HEK293T (cell line): Measurements from ENCODE around the gene MTREX.

Experiments
- CTCF ChIA-PET: fragments of 350-600 bp; formaldehyde crosslinking; extraction: SDS; loops from one replicate; lab custom pipeline; 2021; ENCODE audit warnings: antibody characterized with exemption, inconsistent platforms; lab: Yijun Ruan, JAX
- POLR2A ChIA-PET: fragments of 350-600 bp; formaldehyde crosslinking; extraction: SDS; loops from one replicate; lab custom pipeline; 2020; ENCODE audit warnings: antibody characterized with exemption, inconsistent platforms; lab: Yijun Ruan, JAX
- DNase-seq: peaks from one replicate; pipeline ENCODE4 v3.0.0; 2012; ENCODE audit warnings: mixed read lengths; ENCODE audit errors: extremely low spot score
- ARNT ChIP-seq: fragments of 450-650 bp; IDR thresholded peaks from 2 replicates; pipeline ENCODE4 v1.6.1; 2017; ENCODE audit warnings: mild to moderate bottlenecking
- BHLHE40 ChIP-seq: fragments of 450-650 bp; IDR thresholded peaks from 2 replicates; pipeline ENCODE4 v1.6.1; 2016; ENCODE audit warnings: mild to moderate bottlenecking, moderate library complexity, borderline replicate concordance
- CTBP1 ChIP-seq: fragments of 450-650 bp; IDR thresholded peaks from 2 replicates; pipeline ENCODE4 v1.6.1; 2016; ENCODE audit warnings: borderline replicate concordance
- ELF4 ChIP-seq: fragments of 450-650 bp; IDR thresholded peaks from 2 replicates; pipeline ENCODE4 v1.6.1; 2017; ENCODE audit warnings: antibody characterized with exemption
- FOXA1 ChIP-seq: fragments of 450-650 bp; IDR thresholded peaks from 2 replicates; pipeline ENCODE4 v1.6.1; 2016; ENCODE audit warnings: mild to moderate bottlenecking
- FOXK2 ChIP-seq: fragments of 450-650 bp; IDR thresholded peaks from 2 replicates; pipeline ENCODE4 v1.6.1; 2016; ENCODE audit warnings: mild to moderate bottlenecking
- FOXM1 ChIP-seq: fragments of 450-650 bp; IDR thresholded peaks from 2 replicates; pipeline ENCODE4 v1.6.1; 2017; ENCODE audit warnings: mild to moderate bottlenecking, borderline replicate concordance
- HDGF ChIP-seq: fragments of 450-650 bp; IDR thresholded peaks from 2 replicates; pipeline ENCODE4 v1.6.1; 2017; ENCODE audit warnings: antibody characterized with exemption, borderline replicate concordance
- L3MBTL2 ChIP-seq: fragments of 450-650 bp; conservative IDR thresholded peaks from 2 replicates; pipeline ENCODE4 v1.6.1; 2016; ENCODE audit warnings: mild to moderate bottlenecking
- LEF1 ChIP-seq: fragments of 450-650 bp; IDR thresholded peaks from 2 replicates; pipeline ENCODE4 v1.6.1; 2017; ENCODE audit warnings: mild to moderate bottlenecking, borderline replicate concordance
- NFRKB ChIP-seq: fragments of 450-650 bp; IDR thresholded peaks from 2 replicates; pipeline ENCODE4 v1.6.1; 2016; ENCODE audit warnings: mild to moderate bottlenecking, moderate library complexity
- SP1 ChIP-seq: fragments of 450-650 bp; IDR thresholded peaks from 2 replicates; pipeline ENCODE4 v1.6.1; 2017
- SUZ12 ChIP-seq: fragments of 450-650 bp; IDR thresholded peaks from 2 replicates; pipeline ENCODE4 v1.6.1; 2016; ENCODE audit warnings: mild to moderate bottlenecking
- TARDBP ChIP-seq: fragments of 450-650 bp; IDR thresholded peaks from 2 replicates; pipeline ENCODE4 v1.6.1; 2016
- ZNF384 ChIP-seq: fragments of 450-650 bp; IDR thresholded peaks from 2 replicates; pipeline ENCODE4 v1.6.1; 2016
- TF ChIP-seq, protein P1 (sequence below): fragments of 450-650 bp; IDR thresholded peaks from 2 replicates; pipeline ENCODE4 v1.6.1; 2016

The MTREX gene

DNA sequence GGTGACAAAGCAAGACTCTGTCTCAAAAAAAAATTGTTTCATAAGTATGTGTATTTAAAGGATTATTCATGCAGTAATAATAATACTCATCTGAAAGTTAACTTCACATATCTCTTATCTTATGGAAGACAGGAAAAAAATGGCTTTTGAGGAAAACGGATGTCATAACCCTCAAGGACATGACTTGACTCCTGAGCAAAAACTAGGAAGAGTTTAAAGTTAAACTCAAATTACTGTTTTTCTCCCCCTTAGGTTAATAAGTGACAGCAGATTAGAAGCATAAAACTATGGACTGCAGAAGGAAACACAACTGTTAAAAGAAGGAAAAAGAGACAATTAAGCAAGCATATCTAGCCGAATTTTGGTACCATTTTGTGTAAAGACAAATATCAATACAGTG is 16.8 kb upstream of the MTREX start:
- no peak for TF ChIP-seq LEF1
- no peak for TF ChIP-seq FOXK2
- no peak for TF ChIP-seq ZNF384
- TF ChIP-seq FOXM1: no peak
- no peak for TF ChIP-seq L3MBTL2
- TF ChIP-seq, protein P1, sequence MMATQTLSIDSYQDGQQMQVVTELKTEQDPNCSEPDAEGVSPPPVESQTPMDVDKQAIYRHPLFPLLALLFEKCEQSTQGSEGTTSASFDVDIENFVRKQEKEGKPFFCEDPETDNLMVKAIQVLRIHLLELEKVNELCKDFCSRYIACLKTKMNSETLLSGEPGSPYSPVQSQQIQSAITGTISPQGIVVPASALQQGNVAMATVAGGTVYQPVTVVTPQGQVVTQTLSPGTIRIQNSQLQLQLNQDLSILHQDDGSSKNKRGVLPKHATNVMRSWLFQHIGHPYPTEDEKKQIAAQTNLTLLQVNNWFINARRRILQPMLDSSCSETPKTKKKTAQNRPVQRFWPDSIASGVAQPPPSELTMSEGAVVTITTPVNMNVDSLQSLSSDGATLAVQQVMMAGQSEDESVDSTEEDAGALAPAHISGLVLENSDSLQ: no peak
- TF ChIP-seq ARNT: no peak
- TF ChIP-seq ELF4: no peak
- TF ChIP-seq BHLHE40: no peak
- TF ChIP-seq FOXA1: no peak

DNA sequence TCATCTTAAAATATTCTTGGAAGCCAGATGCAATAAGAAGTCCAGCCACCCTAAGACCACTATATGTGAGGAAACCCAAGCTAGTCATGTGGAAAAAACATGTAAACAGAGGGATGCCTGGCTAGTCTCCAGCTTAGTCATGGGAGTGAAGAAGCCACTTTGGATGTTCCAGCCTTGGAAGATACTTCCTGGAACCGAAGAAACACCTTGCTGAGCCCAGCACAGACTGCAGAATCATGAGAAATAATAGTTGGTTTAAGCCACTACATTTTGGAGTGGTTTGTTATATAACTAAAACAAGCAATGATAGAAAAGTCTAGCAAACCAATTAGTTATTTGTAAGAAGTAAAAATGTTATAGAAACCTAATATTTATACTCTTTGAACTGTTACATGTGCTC is 12.9 kb upstream of the MTREX start:
- ChIA-PET CTCF (no interaction called here), POLR2A (no interaction called here)
- no peak for TF ChIP-seq HDGF
- no peak for TF ChIP-seq FOXA1
- no peak for TF ChIP-seq SP1
- no peak for TF ChIP-seq ZNF384
- no peak for TF ChIP-seq LEF1
- TF ChIP-seq NFRKB: no peak
- no peak for DNase-seq

More for the DNA sequence above, 16.8 kb upstream of the MTREX start:
- POLR2A ChIA-PET: no interaction called here
- no peak for DNase-seq
- CTCF ChIA-PET: no interaction called here

DNA sequence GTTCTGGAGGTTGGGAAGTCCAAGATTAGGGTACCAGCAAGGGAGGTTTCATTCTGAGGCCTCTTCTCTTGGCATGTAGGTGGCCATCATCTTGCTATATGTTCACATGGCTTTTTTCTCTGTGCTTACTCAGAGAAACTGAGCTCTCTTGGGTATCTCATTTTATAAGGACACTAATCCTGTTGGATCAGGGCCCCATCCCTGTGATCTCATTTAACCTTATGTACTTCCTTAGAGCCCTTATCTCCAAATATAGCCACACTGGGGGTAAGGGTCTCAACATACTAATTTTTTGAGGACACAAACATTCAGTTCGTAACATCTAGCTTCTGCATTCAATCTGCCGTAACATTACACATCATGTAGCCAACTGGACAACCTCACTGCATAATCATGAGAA is 6.9 kb upstream of the MTREX start:
- CTCF ChIA-PET: no interaction called here
- no peak for DNase-seq
- TF ChIP-seq FOXM1: no peak
- TF ChIP-seq ARNT: no peak
- no peak for TF ChIP-seq FOXK2
- no peak for TF ChIP-seq HDGF
- no peak for TF ChIP-seq BHLHE40
- TF ChIP-seq ZNF384: no peak
- TF ChIP-seq LEF1: no peak
- TF ChIP-seq, protein P1: no peak
- TF ChIP-seq NFRKB: no peak
- no peak for TF ChIP-seq ELF4
- TF ChIP-seq TARDBP: no peak
- no peak for TF ChIP-seq FOXA1
- no peak for TF ChIP-seq SUZ12
- TF ChIP-seq SP1: no peak
- no peak for TF ChIP-seq CTBP1
- TF ChIP-seq L3MBTL2: no peak
- POLR2A ChIA-PET: no interaction called here

DNA sequence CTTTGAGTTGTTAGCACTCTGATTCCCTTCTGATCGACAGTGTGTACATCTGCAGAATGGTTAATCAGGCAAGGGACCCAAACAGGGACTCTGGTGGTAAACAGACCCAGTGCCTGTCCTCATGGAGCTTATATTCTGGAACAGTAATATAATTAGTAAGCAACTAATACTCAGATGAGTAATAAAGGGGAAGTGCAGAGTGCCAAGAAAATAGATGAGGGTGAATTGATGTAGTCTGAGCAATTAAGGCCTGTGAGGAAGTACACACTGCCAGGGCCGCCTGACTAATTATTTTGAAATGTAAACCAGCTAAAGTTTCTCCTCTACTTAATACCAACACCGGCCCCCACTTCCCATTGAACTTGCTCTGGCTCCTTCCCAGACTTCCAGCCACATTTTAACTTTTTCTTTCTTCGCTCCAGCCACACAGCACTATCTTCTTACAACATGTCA is 4.5 kb upstream of the MTREX start:
- CTCF ChIA-PET: no interaction called here
- no peak for DNase-seq
- no peak for TF ChIP-seq CTBP1
- TF ChIP-seq ARNT: no peak
- TF ChIP-seq L3MBTL2: no peak
- no peak for TF ChIP-seq FOXM1
- TF ChIP-seq HDGF: no peak
- no peak for TF ChIP-seq FOXK2
- no peak for TF ChIP-seq NFRKB
- no peak for TF ChIP-seq SP1
- TF ChIP-seq TARDBP: no peak
- TF ChIP-seq, protein P1: no peak
- TF ChIP-seq BHLHE40: no peak
- no peak for TF ChIP-seq FOXA1
- POLR2A ChIA-PET: no interaction called here

DNA sequence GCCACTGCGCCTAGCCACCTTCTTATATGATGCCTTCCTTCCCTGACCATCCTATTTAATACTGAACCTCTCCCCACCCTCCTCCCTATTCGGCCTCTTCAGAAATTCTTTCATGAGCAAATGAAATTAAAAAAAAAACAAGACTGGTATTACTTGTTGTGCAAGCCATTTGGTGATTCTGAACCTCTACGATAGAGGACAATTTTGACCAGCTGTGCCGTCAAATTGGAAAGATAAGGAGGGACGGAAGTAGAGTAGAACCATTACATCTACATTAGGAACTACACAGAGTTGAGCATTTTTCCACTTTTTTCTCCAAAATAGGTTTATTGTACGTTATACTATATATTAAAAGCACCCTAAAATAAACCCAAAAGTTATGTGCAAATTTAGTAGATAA is 3.2 kb upstream of the MTREX start:
- ChIA-PET POLR2A (interaction anchor here (0.6 kb wide), 1 partner anchor 71 kb away, joined by 3 read pairs; no protein-coding TSS in a partner anchor), CTCF (interaction anchor here (0.6 kb wide), 1 partner anchor 101 kb away, joined by 3 read pairs; no protein-coding TSS in a partner anchor)
- TF ChIP-seq L3MBTL2: no peak
- TF ChIP-seq LEF1: no peak
- no peak for TF ChIP-seq ELF4
- TF ChIP-seq ZNF384: no peak
- TF ChIP-seq CTBP1: no peak
- TF ChIP-seq FOXM1: no peak
- TF ChIP-seq HDGF: no peak
- TF ChIP-seq NFRKB: no peak
- no peak for TF ChIP-seq ARNT
- TF ChIP-seq FOXA1: no peak
- no peak for TF ChIP-seq SP1
- TF ChIP-seq, protein P1: no peak
- TF ChIP-seq SUZ12: no peak
- TF ChIP-seq FOXK2: no peak
- no peak for TF ChIP-seq TARDBP
- no peak for TF ChIP-seq BHLHE40

More for the DNA sequence above, 3.2 kb upstream of the MTREX start:
- no peak for DNase-seq
